Suppressor macrophage treated with lipopolysaccharide for 1 hour (primary cell): ENCODE data around the gene CD58.

ENCODE experiments used
- DNase-seq, 3 donors: peaks; one replicate each; pipeline ENCODE4 v3.0.0-alpha.2; 2020 to 2022

Gene CD58

GRCh38 chr1:116465845-116466685, 104.8 kb downstream of the CD58 start:
- DNase-seq = no peak

- DNase-seq = no peak
These were observed 105.4 kb downstream of the CD58 start for GRCh38 chr1:116465477-116465844.
